Spleen (tissue), 7 donors: ENCODE data around the gene DPYD.

Experiments
- POLR2AphosphoS5 ChIP-seq, 3 donors: sonication (generic); formaldehyde crosslinking; IDR thresholded peaks; one replicate each; pipeline ENCODE4 v1.5.1; 2017; ENCODE audit warnings: antibody characterized with exemption in 3 of 3
- TF ChIP-seq, protein P1 (sequence below), 11 experiments: fragments of 200-600 bp in 7 of 11; fragments of 450-650 bp in 4 of 11; sonication (generic) in 4 of 11; IDR thresholded peaks in 8 of 11; conservative IDR thresholded peaks in 3 of 11; 1 replicate in 7 of 11; 2 replicates in 4 of 11; pipeline versions ENCODE4 v1.4.0 to v1.8.0; 2016 to 2021; ENCODE audit warnings: antibody characterized with exemption in 11 of 11, inconsistent platforms in 4 of 11, mild to moderate bottlenecking in 1 of 11
- donor health status: DM: no; HTN: no; CAD: no; lungs with moderate emphysema.
- donor health status: DM: no; HTN: no; CAD: no.
- donor health status: DM: no; HTN: no; CAD: no.

DNA sequence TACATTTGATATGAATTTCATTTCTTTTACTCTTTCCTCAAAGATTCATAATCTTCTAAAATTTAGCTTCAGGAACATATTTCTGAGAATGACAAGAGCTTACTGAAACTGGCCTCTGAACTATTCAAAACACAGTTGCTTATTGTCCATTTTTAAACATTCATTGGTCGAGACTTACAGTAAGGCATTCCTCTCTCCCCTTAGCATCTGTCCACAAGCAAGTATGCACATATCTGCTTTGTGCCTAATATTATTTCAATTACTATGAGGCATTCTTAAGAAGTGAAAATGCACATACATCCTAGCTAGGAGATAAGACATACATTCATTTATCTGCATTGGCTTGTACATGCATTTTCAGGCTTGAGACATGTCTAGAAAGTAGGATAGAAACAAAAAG is 710.5 kb downstream of the DPYD start:
- TF ChIP-seq, protein P1, sequence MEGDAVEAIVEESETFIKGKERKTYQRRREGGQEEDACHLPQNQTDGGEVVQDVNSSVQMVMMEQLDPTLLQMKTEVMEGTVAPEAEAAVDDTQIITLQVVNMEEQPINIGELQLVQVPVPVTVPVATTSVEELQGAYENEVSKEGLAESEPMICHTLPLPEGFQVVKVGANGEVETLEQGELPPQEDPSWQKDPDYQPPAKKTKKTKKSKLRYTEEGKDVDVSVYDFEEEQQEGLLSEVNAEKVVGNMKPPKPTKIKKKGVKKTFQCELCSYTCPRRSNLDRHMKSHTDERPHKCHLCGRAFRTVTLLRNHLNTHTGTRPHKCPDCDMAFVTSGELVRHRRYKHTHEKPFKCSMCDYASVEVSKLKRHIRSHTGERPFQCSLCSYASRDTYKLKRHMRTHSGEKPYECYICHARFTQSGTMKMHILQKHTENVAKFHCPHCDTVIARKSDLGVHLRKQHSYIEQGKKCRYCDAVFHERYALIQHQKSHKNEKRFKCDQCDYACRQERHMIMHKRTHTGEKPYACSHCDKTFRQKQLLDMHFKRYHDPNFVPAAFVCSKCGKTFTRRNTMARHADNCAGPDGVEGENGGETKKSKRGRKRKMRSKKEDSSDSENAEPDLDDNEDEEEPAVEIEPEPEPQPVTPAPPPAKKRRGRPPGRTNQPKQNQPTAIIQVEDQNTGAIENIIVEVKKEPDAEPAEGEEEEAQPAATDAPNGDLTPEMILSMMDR (IDR thresholded peaks at IDR 0.05 in 8 of 11, conservative IDR thresholded peaks at IDR 0.05 in 3 of 11) = no peak
- TF ChIP-seq POLR2AphosphoS5 (IDR thresholded peaks at IDR 0.05) = no peak
